A673 (cell line): ENCODE data around the gene KLHL1. TPM values are rescaled to one million over a fixed set of nuclear protein-coding genes. Genes with fewer than 3 reads are reported as not detected.

Source experiments
- BruUV-seq: library from RNA; stranded (reverse); fragments of 400-500 nt; replicated peaks from 2 replicates; lab custom pipeline; 2021; lab: Mats Ljungman, UMichigan
- CTCF ChIA-PET: fragments of 300-600 bp; sonication (Branson Sonifier 250); formaldehyde crosslinking; loops from one replicate; lab custom pipeline; 2022; ENCODE audit warnings: antibody characterized with exemption; lab: Charles Lee
- POLR2A ChIA-PET: fragments of 300-600 bp; sonication (Branson Sonifier 250); formaldehyde crosslinking; loops from one replicate; lab custom pipeline; 2022; ENCODE audit warnings: antibody characterized with exemption; ENCODE audit not compliant: low non-redundant PET; lab: Charles Lee
- DNase-seq: peaks from one replicate; pipeline ENCODE4 v3.0.0-alpha.2; 2015; ENCODE audit warnings: low spot score
- H3K27ac ChIP-seq: fragments of 200-600 bp; sonication (generic); 2 replicates; pipeline ENCODE4 v1.5.1; 2016; ENCODE audit warnings: mixed run types, low read depth, mild to moderate bottlenecking, mixed read lengths, antibody characterized with exemption, low read length; ENCODE audit not compliant: poor library complexity, severe bottlenecking
- H3K27me3 ChIP-seq: fragments of 200-600 bp; sonication (generic); replicated peaks from 2 replicates; pipeline ENCODE4 v1.6.1; 2017; ENCODE audit warnings: mixed run types, low read depth, mild to moderate bottlenecking, mixed read lengths, antibody characterized with exemption, low read length; ENCODE audit not compliant: insufficient read depth, poor library complexity
- H3K36me3 ChIP-seq: fragments of 200-600 bp; sonication (generic); 2 replicates; pipeline ENCODE4 v1.6.1; 2016; ENCODE audit warnings: mixed run types, mild to moderate bottlenecking, mixed read lengths, antibody characterized with exemption, low read length; ENCODE audit not compliant: insufficient read depth, poor library complexity, severe bottlenecking
- H3K4me1 ChIP-seq: fragments of 200-600 bp; sonication (generic); 2 replicates; pipeline ENCODE4 v1.6.1; 2017; ENCODE audit warnings: mixed run types, mild to moderate bottlenecking, mixed read lengths, antibody characterized with exemption, low read length; ENCODE audit not compliant: insufficient read depth, poor library complexity, severe bottlenecking
- H3K4me3 ChIP-seq: fragments of 200-600 bp; sonication (generic); 2 replicates; pipeline ENCODE4 v1.5.1; 2016; ENCODE audit warnings: low read depth, mixed run types, mild to moderate bottlenecking, mixed read lengths, low read length; ENCODE audit not compliant: poor library complexity, severe bottlenecking
- H3K9me3 ChIP-seq: fragments of 200-600 bp; sonication (generic); 2 replicates; pipeline ENCODE4 v1.6.1; 2016; ENCODE audit warnings: mixed run types, low read depth, mild to moderate bottlenecking, mixed read lengths, antibody characterized with exemption, low read length; ENCODE audit not compliant: poor library complexity, severe bottlenecking
- CTCF ChIP-seq: fragments of 300-800, 200-600 bp; sonication (generic); conservative IDR thresholded peaks from 2 replicates; pipeline ENCODE4 v1.5.1; 2017; ENCODE audit warnings: low read depth, mild to moderate bottlenecking, antibody characterized with exemption, low read length, moderate library complexity, mixed read lengths
- EZH2 ChIP-seq: fragments of 200-600 bp; sonication (generic); IDR thresholded peaks from 2 replicates; pipeline ENCODE4 v1.6.1; 2017; ENCODE audit warnings: borderline replicate concordance, low read depth, mild to moderate bottlenecking, mixed read lengths, antibody characterized with exemption, low read length; ENCODE audit not compliant: poor library complexity, severe bottlenecking
- intact Hi-C: fragments of 100-400 bp; cut with micrococcal nuclease; formaldehyde crosslinking; loops from one replicate; pipeline ENCODE4 v1.10.0; 2022; ENCODE audit not compliant: unreplicated experiment
- total RNA-seq: library from RNA; stranded (reverse); gene quantifications from 2 replicates; pipeline ENCODE4 v1.2.3, GENCODE V29; 2021

KLHL1 gene
- total RNA-seq, 1 experiment from 2014 or later, result not detected

GRCh38 chr13:69997061-69997460 lies 111.2 kb downstream of the KLHL1 start:
- POLR2A ChIA-PET, result no interaction called here
- DNase-seq, result no peak
- TF ChIP-seq EZH2 (no peak), CTCF (no peak)
- Histone ChIP-seq H3K9me3 (no peaks in the 10 kb centered on the region), H3K27ac (no peak overlapping the region), H3K4me3 (no peak overlapping the region), H3K4me1 (no peaks in the 10 kb centered on the region), H3K36me3 (no peaks in the 10 kb centered on the region), H3K27me3 (no peaks in the 10 kb centered on the region)
- CTCF ChIA-PET, result no interaction called here
- no TSS peak for BruUV-seq
- intact Hi-C loops, result no loop called here

- Histone ChIP-seq H3K4me3 (no peak overlapping the region), H3K9me3 (no peaks in the 10 kb centered on the region), H3K36me3 (no peaks in the 10 kb centered on the region), H3K27me3 (no peaks in the 10 kb centered on the region), H3K27ac (no peak overlapping the region), H3K4me1 (no peaks in the 10 kb centered on the region)
- intact Hi-C loops, result no loop called here
- POLR2A ChIA-PET, result no interaction called here
- BruUV-seq, result no TSS peak
- CTCF ChIA-PET, result no interaction called here
- TF ChIP-seq EZH2, result no peak
- DNase-seq, result no peak
Observed at GRCh38 chr13:69980799-69981198, 127.5 kb downstream of the KLHL1 start.

- Histone ChIP-seq H3K4me3 (no peak overlapping the region), H3K4me1 (no peaks in the 10 kb centered on the region), H3K27ac (no peak overlapping the region), H3K36me3 (no peaks in the 10 kb centered on the region), H3K27me3 (no peaks in the 10 kb centered on the region), H3K9me3 (no peaks in the 10 kb centered on the region)
- POLR2A ChIA-PET, result no interaction called here
- CTCF ChIA-PET, result no interaction called here
- no peak for TF ChIP-seq CTCF
- intact Hi-C loops, result no loop called here
- BruUV-seq, result no TSS peak
- no peak for DNase-seq
Observed at GRCh38 chr13:69975496-69975895, 132.8 kb downstream of the KLHL1 start.

GRCh38 chr13:69970520-69970919 lies 137.7 kb downstream of the KLHL1 start:
- no peak overlapping the region for H3K27ac ChIP-seq
- peak; percentile 23 for DNase-seq
- intact Hi-C loops, result no loop called here
- no peaks in the 10 kb centered on the region for H3K36me3 ChIP-seq
- TF ChIP-seq EZH2, result no peak
- no peak for TF ChIP-seq CTCF
- H3K4me3 ChIP-seq, result no peak overlapping the region
- no TSS peak for BruUV-seq
- no peaks in the 10 kb centered on the region for H3K9me3 ChIP-seq
- H3K27me3 ChIP-seq, result no peaks in the 10 kb centered on the region
- H3K4me1 ChIP-seq, result no peaks in the 10 kb centered on the region
- POLR2A ChIA-PET, result no interaction called here
- CTCF ChIA-PET, result no interaction called here
